Measurements from ENCODE around the gene NPVF.

NPVF gene, protein sequence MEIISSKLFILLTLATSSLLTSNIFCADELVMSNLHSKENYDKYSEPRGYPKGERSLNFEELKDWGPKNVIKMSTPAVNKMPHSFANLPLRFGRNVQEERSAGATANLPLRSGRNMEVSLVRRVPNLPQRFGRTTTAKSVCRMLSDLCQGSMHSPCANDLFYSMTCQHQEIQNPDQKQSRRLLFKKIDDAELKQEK

DNA sequence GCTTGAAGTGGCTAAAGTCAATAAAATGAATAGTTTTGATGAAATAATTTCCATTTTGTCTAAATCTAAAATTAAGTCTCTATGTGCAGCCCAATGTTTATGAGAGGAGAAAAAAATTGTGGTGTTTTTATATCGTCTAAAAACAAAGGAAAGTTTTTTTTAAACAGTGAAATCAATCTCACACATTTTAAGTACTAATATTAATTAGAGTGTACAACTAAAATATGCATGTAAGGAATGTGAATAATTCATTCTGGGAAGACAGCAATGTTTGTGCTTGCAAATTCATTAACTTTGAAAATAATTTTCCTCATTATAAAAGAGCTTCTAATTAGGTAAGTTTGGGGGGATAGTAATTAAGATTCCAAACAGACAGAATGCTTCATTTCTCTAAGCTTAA is at the start of gene NPVF:
NPVF (minus strand) TSS at position 101 of the 400 bp plus-strand sequence; CDS start at position 54, 47 bp downstream.
- no peak for DNase-seq

GRCh38 chr7:25272265-25272664 is 44.0 kb upstream of the NPVF start:
- DNase-seq, result no peak

- no peak for DNase-seq
These were observed 35.1 kb upstream of the NPVF start for GRCh38 chr7:25263337-25263736.

DNA sequence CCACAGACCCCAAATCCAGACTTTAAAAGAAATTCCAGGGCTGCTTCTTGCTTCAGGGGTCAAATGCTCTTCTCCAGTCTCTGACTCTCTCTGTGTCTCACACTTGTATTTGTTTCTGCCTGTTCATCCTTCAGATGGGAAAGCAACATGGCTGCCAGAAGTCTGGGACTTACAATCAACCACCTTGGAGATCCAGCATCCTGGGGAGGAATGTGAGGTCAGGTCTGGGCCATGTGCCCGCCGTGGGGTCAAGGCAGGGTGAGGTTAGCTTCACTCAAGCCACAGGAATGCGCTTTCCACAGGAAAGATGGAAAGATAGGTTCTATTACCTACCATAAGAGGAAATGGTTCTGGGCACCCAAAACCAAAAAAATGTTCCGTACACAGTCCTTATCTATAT is 34.3 kb upstream of the NPVF start:
- DNase-seq, result no peak

GRCh38 chr7:25261545-25262140 is 33.4 kb upstream of the NPVF start:
- no peak for DNase-seq

- DNase-seq, result no peak
These were observed 32.7 kb upstream of the NPVF start for GRCh38 chr7:25260862-25261494.

GRCh38 chr7:25259487-25260243 is 31.4 kb upstream of the NPVF start:
- peak; percentile 16 to 49 (median 28) for DNase-seq

DNA sequence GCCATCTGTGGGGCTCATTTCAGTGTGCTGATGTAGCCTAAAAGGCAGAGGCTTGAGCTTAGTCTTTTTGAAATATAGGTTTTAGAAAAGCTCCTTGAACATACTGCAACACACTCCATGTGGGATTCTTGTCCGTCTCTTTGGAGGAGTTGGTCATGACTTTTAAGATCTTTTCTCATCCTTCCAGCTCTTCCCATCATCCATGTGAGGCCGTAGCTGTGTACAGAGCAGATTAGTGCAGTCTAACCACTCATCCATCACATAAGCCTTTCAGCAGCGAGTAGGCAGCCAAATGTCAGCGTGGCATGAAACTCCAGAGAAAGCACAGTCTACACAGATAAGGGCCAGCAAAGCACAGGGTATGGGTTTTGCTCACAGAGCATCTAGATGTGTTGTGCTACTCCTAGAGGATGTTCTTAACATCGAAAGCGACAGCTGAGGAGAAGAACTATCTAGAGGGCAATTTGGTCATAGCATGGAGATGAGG is 28.1 kb upstream of the NPVF start:
- DNase-seq, result no peak

DNA sequence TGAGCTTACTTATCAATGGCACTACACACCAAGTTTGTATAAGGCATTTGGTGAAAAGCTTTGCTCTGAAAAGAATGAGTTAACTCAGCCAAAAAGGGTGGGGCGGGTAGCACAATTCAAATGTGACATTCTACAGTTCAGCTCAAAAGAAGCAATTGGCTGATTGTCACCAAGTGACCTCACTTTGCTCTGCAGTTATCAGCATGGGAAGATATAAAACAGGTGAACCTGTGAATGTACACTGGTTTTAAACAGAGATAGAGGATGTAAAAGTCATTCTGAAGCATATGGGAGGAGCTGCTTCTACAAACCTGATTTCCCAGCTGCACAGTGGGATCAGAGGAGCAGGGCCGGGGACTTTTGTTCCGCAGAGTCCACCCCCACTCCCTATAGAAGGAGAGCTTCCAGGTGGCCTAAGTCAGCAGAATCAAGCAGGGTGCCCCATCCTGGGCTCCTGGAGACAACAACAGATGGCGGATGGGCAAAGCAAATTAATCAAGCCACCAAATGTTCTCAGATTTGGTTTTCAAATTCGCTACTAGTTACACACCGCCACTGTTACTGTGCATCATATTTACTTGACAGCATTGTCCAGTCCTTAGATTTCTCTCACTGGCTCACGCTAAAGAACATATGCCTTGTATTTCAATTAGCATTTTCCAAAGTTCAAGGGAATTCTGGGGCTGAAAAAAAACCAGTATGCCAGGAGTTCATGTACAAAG is 27.5 kb upstream of the NPVF start:
- no peak for DNase-seq

- no peak for DNase-seq
These were observed 26.3 kb upstream of the NPVF start for GRCh38 chr7:25254604-25255003.

- DNase-seq, result no peak
These were observed 25.4 kb upstream of the NPVF start for GRCh38 chr7:25253714-25254113.

DNA sequence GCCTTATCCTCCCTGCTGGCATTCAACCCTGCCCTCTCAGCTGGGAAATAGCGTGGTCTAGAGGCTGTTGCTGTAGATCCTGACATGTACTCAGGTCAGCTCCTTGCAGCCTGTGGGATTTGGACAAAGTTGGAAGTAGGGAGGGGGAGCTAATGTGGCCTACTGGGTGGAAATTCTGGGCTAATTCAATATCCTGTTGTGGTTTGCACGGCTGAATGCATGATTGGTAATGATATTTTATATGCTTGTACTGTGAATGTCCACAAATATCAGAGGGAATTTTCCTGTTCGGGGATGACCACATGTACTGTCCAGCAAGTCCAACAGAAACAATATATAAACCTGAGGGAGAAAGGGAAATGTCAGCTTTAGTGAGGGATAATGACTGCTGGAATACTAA is 22.1 kb upstream of the NPVF start:
- no peak for DNase-seq

GRCh38 chr7:25249772-25250171 is 21.5 kb upstream of the NPVF start:
- no peak for DNase-seq

- no peak for DNase-seq
These were observed 18.0 kb upstream of the NPVF start for GRCh38 chr7:25246306-25246705.

- no peak for DNase-seq
These were observed 16.2 kb upstream of the NPVF start for GRCh38 chr7:25244254-25245033.

DNA sequence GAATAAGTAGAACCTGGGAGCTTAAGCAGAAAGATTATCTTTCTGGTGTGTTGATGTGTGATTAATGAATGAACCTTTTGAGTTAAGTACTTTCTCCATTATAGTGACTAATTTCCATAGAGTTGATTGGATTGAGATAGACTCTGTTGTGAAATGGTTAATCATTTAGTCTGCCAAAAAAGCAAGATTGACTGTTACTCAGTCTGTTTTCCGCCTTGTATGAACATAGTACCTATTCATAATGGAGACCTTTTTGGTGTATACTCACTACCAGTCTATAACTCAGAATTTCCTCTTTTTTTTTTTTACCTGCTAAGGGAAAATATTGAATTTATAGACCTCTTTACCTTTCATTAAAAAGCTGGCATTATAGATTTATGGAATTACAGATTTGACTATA is 14.4 kb upstream of the NPVF start:
- no peak for DNase-seq

GRCh38 chr7:25240896-25241295 is 12.6 kb upstream of the NPVF start:
- DNase-seq, result no peak

DNA sequence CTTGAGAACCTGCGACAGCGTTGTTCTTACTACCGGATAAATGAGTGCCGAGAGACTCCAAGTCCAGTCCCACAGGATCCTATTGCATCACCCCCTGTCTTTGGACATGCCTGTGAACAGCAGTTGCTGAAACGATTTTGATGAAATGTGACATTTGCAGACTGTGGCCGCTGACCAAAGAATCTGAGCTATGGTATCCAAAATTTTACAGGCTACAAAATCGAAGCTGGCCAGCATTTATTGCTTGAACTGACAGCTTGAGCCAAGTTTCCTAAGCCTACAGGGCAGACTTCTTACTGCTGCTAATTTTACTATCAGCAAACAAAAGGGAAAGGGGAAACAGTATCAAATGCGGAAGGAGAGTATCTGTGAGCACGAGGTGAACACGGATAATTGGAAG is 12.1 kb upstream of the NPVF start:
- DNase-seq, result no peak

DNA sequence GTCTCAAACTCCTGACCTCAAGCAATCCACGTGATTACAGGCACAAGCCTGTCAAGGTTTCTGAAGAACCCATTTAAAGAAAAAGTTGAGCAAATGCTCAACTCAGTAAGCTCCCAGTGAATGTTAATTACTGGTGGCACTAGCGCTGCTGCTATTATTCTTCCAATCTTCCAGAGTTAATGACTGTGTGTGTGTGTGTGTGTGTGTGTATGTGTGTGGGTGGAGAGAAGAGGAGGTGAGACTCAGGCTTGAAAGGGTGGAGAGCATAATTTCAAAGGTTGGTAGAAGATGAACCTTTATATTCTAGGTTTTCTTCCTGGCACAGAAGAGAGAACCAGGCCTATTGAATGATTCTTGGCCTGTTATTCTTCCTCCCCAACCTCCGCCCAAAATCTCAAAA is 11.6 kb upstream of the NPVF start:
- no peak for DNase-seq

GRCh38 chr7:25238066-25238725 is 9.9 kb upstream of the NPVF start:
- DNase-seq, result no peak

GRCh38 chr7:25235471-25235870 is 7.2 kb upstream of the NPVF start:
- DNase-seq, result no peak

GRCh38 chr7:25234336-25234735 is 6.0 kb upstream of the NPVF start:
- DNase-seq, result no peak

Data from activated CD4-positive, CD25-positive, alpha-beta regulatory T cell (primary cell).